Ovary (tissue), 9 donors: ENCODE results near the gene SEL1L3. TPM values are rescaled to one million over a fixed set of nuclear protein-coding genes. Genes with fewer than 3 reads are reported as not detected.

Experiments
- DNase-seq, 5 donors: peaks; one replicate each; pipeline ENCODE4 v3.0.0-alpha.2; 2019 to 2020
- H3K27ac ChIP-seq, 2 donors: fragments of 200-600 bp; one replicate each; pipeline versions ENCODE4 v1.5.1 to v1.8.0; 2019 to 2022
- H3K27me3 ChIP-seq: fragments of 200-600 bp; one replicate; pipeline ENCODE4 v1.8.0; 2022
- H3K36me3 ChIP-seq: fragments of 200-600 bp; sonication (generic); one replicate; pipeline ENCODE4 v1.5.1; 2019
- H3K4me1 ChIP-seq: one replicate; pipeline ENCODE4 v1.8.1; 2013; ENCODE audit warnings: mild to moderate bottlenecking, moderate library complexity; ENCODE audit not compliant: insufficient read depth
- H3K4me3 ChIP-seq: fragments of 200-600 bp; sonication (generic); one replicate; pipeline ENCODE4 v1.5.1; 2017
- H3K9me3 ChIP-seq, 2 donors: fragments of 200-600 bp in 1 of 2; sonication (generic) in 1 of 2; one replicate each; pipeline versions ENCODE4 v1.5.1 to v1.8.1; 2013 to 2019; ENCODE audit warnings: mild to moderate bottlenecking in 1 of 2, moderate library complexity in 1 of 2
- CTCF ChIP-seq, 3 donors: fragments of 450-650 bp in 2 of 3; fragments of 200-600 bp in 1 of 3; IDR thresholded peaks; one replicate each; pipeline versions ENCODE4 v1.5.1 to v1.8.0; 2016 to 2022; ENCODE audit warnings: antibody characterized with exemption in 3 of 3, mild to moderate bottlenecking in 1 of 3
- EP300 ChIP-seq: sonication (generic); formaldehyde crosslinking; IDR thresholded peaks from one replicate; pipeline ENCODE4 v1.6.1; 2017; ENCODE audit warnings: antibody characterized with exemption
- POLR2A ChIP-seq: fragments of 450-650 bp; IDR thresholded peaks from one replicate; pipeline ENCODE4 v1.6.1; 2017; ENCODE audit warnings: antibody characterized with exemption, mild to moderate bottlenecking, moderate library complexity
- WGBS, 3 donors: extraction: QIAGEN DNeasy Blood & Tissue Kit in 1 of 3; methylation state at CpG; one replicate each; pipeline versions ENCODE4 v1.1.5 to v1.1.7; 2013 to 2017; 5-methylcytosine and 5-hydroxymethylcytosine counted together
- intact Hi-C, 4 donors: fragments of 100-400 bp; cut with DNase I; formaldehyde crosslinking; loops; one replicate each; pipeline versions ENCODE4 v1.11.0 to v1.15.1; 2022 to 2023
- polyA plus RNA-seq, 2 donors: library from polyadenylated mRNA; stranded (reverse); fragments of 200-250 nt in 1 of 2; fragments of 350-450 nt in 1 of 2; fragmentation: Illumina TruSeq in 1 of 2; extraction: RNeasy Lipid Tissue Mini Kit (QIAGEN cat#74804) in 1 of 2; gene quantifications; one replicate each; pipeline ENCODE4 v1.2.3, GENCODE V29; 2013 to 2014
- total RNA-seq, 7 donors: library from RNA; depleted of rRNA in 2 of 7; stranded (reverse); fragments of >200 nt in 2 of 7; fragmentation: NEBNext Ultra II Directional in 3 of 7; extraction: Animal tissue kit (Norgen Biotek cat#: 25700) in 3 of 7; gene quantifications; one replicate each; pipeline versions ENCODE4 v1.1.0 to v1.2.4, GENCODE V29; 2016 to 2023
- donor health status: DM: no; HTN: no; CAD: no; lungs with moderate emphysema.
- donor health status: DM: no; HTN: no; CAD: no.
- donor health status: Bipolar disorder and iron deficiency.
- donor health status: DM: yes; HTN: yes; CAD: no.
- donor health status: DM: no; HTN: no; CAD: no.
- donor health status: DM: yes; HTN: yes; CAD: no.

Gene SEL1L3
- total and polyA plus RNA-seq, 9 donors: 4.4 to 27.7 (median 8.3) TPM

DNA sequence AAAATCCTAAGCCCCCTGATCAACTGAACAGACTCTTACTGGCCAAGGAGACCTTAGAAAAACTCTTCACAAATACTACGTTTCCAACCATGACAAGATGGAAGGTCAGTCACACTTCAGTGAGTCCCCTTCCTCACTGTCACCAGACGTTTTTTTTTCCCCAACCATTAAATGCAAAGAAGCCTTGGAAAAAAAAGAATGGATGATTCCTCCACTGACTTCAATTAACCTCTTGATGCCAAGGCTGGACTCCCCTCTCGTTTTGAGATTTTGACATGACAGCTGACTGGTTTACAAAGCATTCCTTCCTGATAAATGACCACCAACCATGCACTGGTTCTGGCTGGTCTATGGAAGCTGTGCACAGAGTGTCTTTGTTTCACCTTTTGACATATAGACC is 133.9 kb downstream of the SEL1L3 start:
- WGBS, 3 donors: 26 to 39% (median 30%) methylated on average over 3 of the region's 3 CpGs
- intact Hi-C loops: no loop called here

DNA sequence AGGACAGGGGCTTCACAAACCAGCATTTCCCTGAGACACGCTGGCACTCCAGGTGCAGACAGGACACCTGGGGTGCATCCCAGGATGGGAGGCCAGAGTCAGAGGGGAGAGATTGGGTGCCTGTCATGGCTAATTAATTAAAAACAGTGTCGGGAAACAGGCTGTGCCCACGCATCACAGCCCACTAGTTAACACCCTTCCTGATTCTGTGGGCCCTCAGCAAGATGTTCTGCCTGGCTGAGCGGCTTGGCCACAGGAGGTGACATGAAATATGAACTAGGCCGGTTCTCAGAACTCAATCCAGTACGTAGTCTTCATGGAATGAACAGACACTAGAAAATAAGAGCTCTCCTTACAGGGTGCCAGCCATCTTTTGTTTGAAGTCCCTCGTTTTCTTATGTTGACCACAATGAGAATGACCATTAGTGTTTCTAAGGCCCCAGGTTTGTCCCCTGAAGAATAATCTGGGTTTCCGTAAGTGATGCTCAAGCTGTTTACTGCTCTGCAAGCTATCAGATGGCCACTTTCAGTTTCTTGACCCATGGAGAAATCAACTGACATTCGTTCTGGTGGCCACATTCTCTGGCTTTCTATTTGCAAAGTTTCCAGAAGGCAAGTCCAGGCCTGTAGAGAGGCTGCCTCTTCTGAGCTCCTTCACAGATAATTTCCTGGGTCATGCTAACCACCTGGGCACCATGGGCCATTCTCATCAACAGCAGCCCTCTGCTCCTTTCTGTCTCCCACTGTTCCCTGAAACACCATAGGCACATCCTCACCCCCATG is 134.9 kb downstream of the SEL1L3 start:
- Histone ChIP-seq H3K4me1 (no peaks in the 10 kb centered on the region), H3K27ac (no peak overlapping the region), H3K9me3 (no peaks in the 10 kb centered on the region), H3K36me3 (no peaks in the 10 kb centered on the region), H3K27me3 (no peaks in the 10 kb centered on the region), H3K4me3 (no peak overlapping the region)
- WGBS, 3 donors: 80 to 84% (median 82%) methylated on average over 9 of the region's 9 CpGs
- TF ChIP-seq POLR2A (no peak), CTCF (IDR thresholded peaks at IDR 0.05) (no peak), EP300 (no peak)
- no peak for DNase-seq
- intact Hi-C loops: no loop called here

More for the DNA sequence above, 133.9 kb downstream of the SEL1L3 start:
- no peaks in the 10 kb centered on the region for H3K4me1 ChIP-seq
- no peaks in the 10 kb centered on the region for H3K27me3 ChIP-seq
- no peak overlapping the region for H3K27ac ChIP-seq
- no peaks in the 10 kb centered on the region for H3K36me3 ChIP-seq
- DNase-seq: no peak
- TF ChIP-seq EP300 (no peak), CTCF (IDR thresholded peaks at IDR 0.05) (no peak), POLR2A (no peak)
- H3K4me3 ChIP-seq: no peak overlapping the region
- no peaks in the 10 kb centered on the region for H3K9me3 ChIP-seq

- 78 to 89% (median 78%) methylated on average over 7 of the region's 7 CpGs for WGBS, 3 donors
- no peaks in the 10 kb centered on the region for H3K36me3 ChIP-seq
- intact Hi-C loops: no loop called here
- H3K27ac ChIP-seq: no peak overlapping the region
- no peak for DNase-seq
- no peak overlapping the region for H3K4me3 ChIP-seq
- H3K9me3 ChIP-seq: no peaks in the 10 kb centered on the region
- no peaks in the 10 kb centered on the region for H3K27me3 ChIP-seq
- no peaks in the 10 kb centered on the region for H3K4me1 ChIP-seq
- no peak for TF ChIP-seq EP300
- no peak for TF ChIP-seq POLR2A
- TF ChIP-seq CTCF (IDR thresholded peaks at IDR 0.05): no peak
Observed at GRCh38 chr4:25725870-25726269, 136.9 kb downstream of the SEL1L3 start.

DNA sequence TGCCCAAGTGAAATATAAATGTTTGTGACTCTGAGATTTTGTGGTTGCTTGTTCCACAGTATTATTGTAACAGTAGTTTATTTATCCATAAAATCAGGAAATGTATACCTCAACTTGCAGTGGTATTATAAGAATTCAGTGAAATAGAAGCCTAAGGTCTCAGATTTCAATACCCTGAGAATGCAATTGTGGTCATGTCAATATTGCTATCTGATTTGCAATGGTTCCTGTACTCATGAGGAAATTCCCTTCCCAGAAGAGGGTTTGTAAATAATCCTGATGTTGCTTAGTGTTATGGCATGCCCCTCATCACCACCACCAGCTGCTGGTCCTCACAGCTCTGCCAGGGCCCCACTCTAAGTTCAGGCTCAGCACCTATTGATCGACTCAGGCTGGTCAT is 139.4 kb downstream of the SEL1L3 start:
- Histone ChIP-seq H3K9me3 (no peaks in the 10 kb centered on the region), H3K27me3 (no peaks in the 10 kb centered on the region), H3K4me3 (no peak overlapping the region), H3K27ac (no peak overlapping the region), H3K36me3 (no peaks in the 10 kb centered on the region), H3K4me1 (no peaks in the 10 kb centered on the region)
- TF ChIP-seq EP300: no peak
- no peak for TF ChIP-seq POLR2A
- TF ChIP-seq CTCF (IDR thresholded peaks at IDR 0.05): no peak
- 69 to 84% (median 84%) methylated on average over 1 of the region's 1 CpG for WGBS, 3 donors
- no peak for DNase-seq
- intact Hi-C loops: no loop called here
